Common myeloid progenitor, CD34-positive (primary cell): Measurements from ENCODE around the gene CXCL12.
A peak's percentile ranks its signal among the peaks of the same experiment; 100 is the strongest.

Experiments used
- CTCF ChIA-PET: fragments of 350-600 bp; sonication (Branson Sonifier 250); formaldehyde crosslinking; loops from one replicate; lab custom pipeline; 2021; ENCODE audit warnings: antibody characterized with exemption; lab: Charles Lee
- POLR2A ChIA-PET: fragments of 350-600 bp; sonication (Branson Sonifier 250); formaldehyde crosslinking; loops from one replicate; lab custom pipeline; 2021; ENCODE audit warnings: antibody characterized with exemption; lab: Charles Lee
- DNase-seq, 3 donors: peaks; one replicate each; pipeline versions ENCODE4 v3.0.0 to v3.0.0-alpha.2; 2013
- H3K27ac ChIP-seq, 2 experiments: 1 replicate in 1 of 2; 2 replicates in 1 of 2; pipeline ENCODE4 v1.7.0; 2013; ENCODE audit warnings: inconsistent platforms in 2 of 2, low read length in 2 of 2, mild to moderate bottlenecking in 2 of 2, low read depth in 1 of 2, moderate library complexity in 1 of 2; ENCODE audit not compliant: severe bottlenecking in 2 of 2, insufficient read depth in 1 of 2, poor library complexity in 1 of 2
- H3K27me3 ChIP-seq, 5 experiments: replicated peaks in 2 of 5; 1 replicate in 3 of 5; 2 replicates in 2 of 5; pipeline versions ENCODE4 v1.6.1 to v1.7.0; 2013; ENCODE audit warnings: low read length in 4 of 5, mild to moderate bottlenecking in 2 of 5, moderate library complexity in 2 of 5, inconsistent platforms in 1 of 5; ENCODE audit not compliant: insufficient read depth in 5 of 5, control insufficient read depth in 4 of 5
- H3K36me3 ChIP-seq, 4 experiments: 1 replicate in 2 of 4; 2 replicates in 2 of 4; pipeline versions ENCODE4 v1.6.1 to v1.7.0; 2013; ENCODE audit warnings: low read length in 3 of 4, control low read depth in 1 of 4, mild to moderate bottlenecking in 1 of 4; ENCODE audit not compliant: control insufficient read depth in 4 of 4, insufficient read depth in 4 of 4
- H3K4me1 ChIP-seq, 4 experiments: 1 replicate in 3 of 4; 2 replicates in 1 of 4; pipeline versions ENCODE4 v1.6.1 to v1.7.1; 2013; ENCODE audit warnings: low read length in 3 of 4, mild to moderate bottlenecking in 3 of 4, control low read depth in 1 of 4, inconsistent platforms in 1 of 4, moderate library complexity in 1 of 4; ENCODE audit not compliant: control insufficient read depth in 4 of 4, insufficient read depth in 4 of 4; ENCODE audit errors: control extremely low read depth in 1 of 4
- H3K4me3 ChIP-seq, 7 experiments: 1 replicate in 4 of 7; 2 replicates in 3 of 7; pipeline versions ENCODE4 v1.5.1 to v1.7.0; 2013; ENCODE audit warnings: mild to moderate bottlenecking in 7 of 7, low read length in 6 of 7, moderate library complexity in 6 of 7, inconsistent platforms in 2 of 7, low read depth in 2 of 7, control low read depth in 1 of 7; ENCODE audit not compliant: insufficient read depth in 4 of 7, control insufficient read depth in 1 of 7; ENCODE audit errors: extremely low read depth in 1 of 7
- H3K9me3 ChIP-seq, 5 experiments: 1 replicate in 4 of 5; 2 replicates in 1 of 5; pipeline versions ENCODE4 v1.6.1 to v1.7.1; 2013; ENCODE audit warnings: low read length in 4 of 5, mild to moderate bottlenecking in 2 of 5, inconsistent platforms in 1 of 5, low read depth in 1 of 5, moderate library complexity in 1 of 5; ENCODE audit not compliant: control insufficient read depth in 4 of 5, insufficient read depth in 2 of 5; ENCODE audit errors: control extremely low read depth in 1 of 5
- WGBS: methylation state at CpG from one replicate; pipeline ENCODE4 v1.1.5; 2013; ENCODE audit not compliant: insufficient coverage; 5-methylcytosine and 5-hydroxymethylcytosine counted together

The CXCL12 gene

GRCh38 chr10:44356139-44357022, 28.5 kb downstream of the CXCL12 start:
- no peak overlapping the region for H3K4me3 ChIP-seq
- H3K4me1 ChIP-seq = peaks cover 0 to 12% (median 6%) of the 10 kb centered on the region in 4 experiments
- 91% methylated on average over 18 of the region's 20 CpGs for WGBS
- no peaks in the 10 kb centered on the region for H3K36me3 ChIP-seq
- no peak overlapping the region for H3K27ac ChIP-seq
- DNase-seq = peak in 1 of 3 donors; percentile 18
- no peaks in the 10 kb centered on the region for H3K9me3 ChIP-seq
- POLR2A ChIA-PET = no interaction called here
- CTCF ChIA-PET = no interaction called here
- peaks cover 0 to 9% (median 0%) of the 10 kb centered on the region in 5 experiments for H3K27me3 ChIP-seq

GRCh38 chr10:44355630-44356029, 29.3 kb downstream of the CXCL12 start:
- WGBS = 100% methylated on average over 1 of the region's 3 CpGs
- H3K27ac ChIP-seq = no peak overlapping the region
- no peak overlapping the region for H3K4me3 ChIP-seq
- H3K4me1 ChIP-seq = peaks cover 0 to 12% (median 6%) of the 10 kb centered on the region in 4 experiments
- peaks cover 0 to 4% (median 0%) of the 10 kb centered on the region in 5 experiments for H3K27me3 ChIP-seq
- H3K36me3 ChIP-seq = no peaks in the 10 kb centered on the region
- no peaks in the 10 kb centered on the region for H3K9me3 ChIP-seq
- CTCF ChIA-PET = no interaction called here
- POLR2A ChIA-PET = no interaction called here
- DNase-seq = peak in 2 of 3 donors; percentile 7 to 46

GRCh38 chr10:44354771-44355170, 30.1 kb downstream of the CXCL12 start:
- no peak for DNase-seq
- 100% methylated on average over 1 of the region's 2 CpGs for WGBS

GRCh38 chr10:44353721-44354120, 31.2 kb downstream of the CXCL12 start:
- 95% methylated on average over 7 of the region's 7 CpGs for WGBS
- no peak for DNase-seq
- CTCF ChIA-PET = no interaction called here
- POLR2A ChIA-PET = no interaction called here
- Histone ChIP-seq H3K27me3 (no peaks in the 10 kb centered on the region), H3K36me3 (no peaks in the 10 kb centered on the region), H3K27ac (no peak overlapping the region), H3K4me3 (no peak overlapping the region), H3K4me1 (peaks cover 0 to 12% (median 6%) of the 10 kb centered on the region in 4 experiments), H3K9me3 (no peaks in the 10 kb centered on the region)

More at GRCh38 chr10:44354771-44355170, 30.1 kb downstream of the CXCL12 start:
- Histone ChIP-seq H3K27ac (no peak overlapping the region), H3K4me1 (peaks cover 0 to 12% (median 6%) of the 10 kb centered on the region in 4 experiments), H3K9me3 (no peaks in the 10 kb centered on the region), H3K36me3 (no peaks in the 10 kb centered on the region), H3K4me3 (no peak overlapping the region), H3K27me3 (no peaks in the 10 kb centered on the region)
- CTCF ChIA-PET = no interaction called here
- POLR2A ChIA-PET = no interaction called here

GRCh38 chr10:44353128-44353390, 31.8 kb downstream of the CXCL12 start:
- ChIA-PET POLR2A (no interaction called here), CTCF (no interaction called here)
- no peaks in the 10 kb centered on the region for H3K36me3 ChIP-seq
- H3K4me1 ChIP-seq = peaks cover 0 to 12% (median 6%) of the 10 kb centered on the region in 4 experiments
- no peaks in the 10 kb centered on the region for H3K27me3 ChIP-seq
- H3K27ac ChIP-seq = no peak overlapping the region
- no peak for DNase-seq
- 87% methylated on average over 3 of the region's 4 CpGs for WGBS
- H3K9me3 ChIP-seq = no peaks in the 10 kb centered on the region
- H3K4me3 ChIP-seq = no peak overlapping the region

GRCh38 chr10:44352316-44353127, 32.4 kb downstream of the CXCL12 start:
- Histone ChIP-seq H3K9me3 (no peaks in the 10 kb centered on the region), H3K36me3 (no peaks in the 10 kb centered on the region), H3K4me3 (no peak overlapping the region), H3K4me1 (peaks cover 0 to 12% (median 6%) of the 10 kb centered on the region in 4 experiments), H3K27ac (no peak overlapping the region), H3K27me3 (no peaks in the 10 kb centered on the region)
- peak in 2 of 3 donors; percentile 24 to 37 for DNase-seq
- CTCF ChIA-PET = no interaction called here
- 65% methylated on average over 11 of the region's 11 CpGs for WGBS
- POLR2A ChIA-PET = no interaction called here
